HT1080 (cell line): ENCODE measurements around the gene PEX16. TPM values are rescaled to one million over a fixed set of nuclear protein-coding genes. Genes with fewer than 3 reads are reported as not detected.
A peak's percentile ranks its signal among the peaks of the same experiment; 100 is the strongest.

Experiments
- DNase-seq: peaks from one replicate; pipeline ENCODE4 v3.0.0-alpha.2; 2015; ENCODE audit warnings: low read depth
- polyA plus RNA-seq, 2 experiments: library from polyadenylated mRNA; depleted of rRNA; stranded (reverse); fragments of >200 nt; gene quantifications; 2 replicates each; pipeline ENCODE4 v1.2.3, GENCODE V29; 2015
- total RNA-seq: library from RNA; depleted of rRNA; stranded (reverse); fragments of >200 nt; shearing (Covaris generic); gene quantifications from 2 replicates; pipeline ENCODE4 v1.2.3, GENCODE V29; 2014; rRNA removed

Gene PEX16
- 37.3 and 46.0 TPM in 2 replicates for total RNA-seq
- 26.5 and 30.3 TPM in 2 replicates for polyA plus RNA-seq (2015; cell fraction: cytosol; rRNA removed)
- 32.1 and 34.7 TPM in 2 replicates for polyA plus RNA-seq (2015; cell fraction: nucleus; rRNA removed)

DNA sequence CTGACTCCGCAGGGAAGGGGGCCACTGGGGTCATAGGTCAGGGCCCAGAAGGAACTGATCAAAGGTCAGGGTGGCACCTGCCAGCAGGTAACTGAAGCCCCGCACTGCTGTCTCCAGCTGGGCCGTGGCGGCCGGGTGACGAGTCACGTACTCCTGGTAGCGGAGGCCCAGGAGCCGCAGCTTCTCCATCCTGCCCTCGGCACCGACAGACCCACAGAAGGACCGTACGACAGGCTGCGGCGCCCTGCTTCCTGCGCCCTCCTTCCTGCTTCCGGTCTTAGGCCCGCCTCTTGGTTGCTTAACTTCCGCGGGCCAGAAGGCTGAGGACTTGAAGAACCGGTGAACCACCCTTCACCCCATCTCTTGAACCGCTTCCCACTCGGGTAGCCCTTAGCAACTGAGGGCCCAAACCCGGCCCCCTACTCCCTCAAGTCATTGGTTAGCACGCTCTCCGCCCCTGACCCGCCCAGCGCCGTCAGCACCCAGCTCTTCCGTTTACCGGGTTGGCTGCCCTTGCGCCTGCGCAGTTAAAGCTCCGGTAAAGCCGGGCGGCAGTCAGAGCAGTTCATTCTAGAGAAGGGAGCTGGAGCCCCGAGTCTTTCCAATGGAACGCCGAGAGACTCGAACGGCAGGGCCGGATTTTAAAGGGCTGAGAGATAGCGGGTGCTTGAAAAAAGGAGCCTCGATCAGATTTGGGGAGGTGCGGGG, at the start of gene PEX16:
PEX16 (minus strand) TSS at position 255 of the 708 bp plus-strand sequence; CDS start at position 189, 66 bp downstream.
- peak; percentile 99 for DNase-seq

DNA sequence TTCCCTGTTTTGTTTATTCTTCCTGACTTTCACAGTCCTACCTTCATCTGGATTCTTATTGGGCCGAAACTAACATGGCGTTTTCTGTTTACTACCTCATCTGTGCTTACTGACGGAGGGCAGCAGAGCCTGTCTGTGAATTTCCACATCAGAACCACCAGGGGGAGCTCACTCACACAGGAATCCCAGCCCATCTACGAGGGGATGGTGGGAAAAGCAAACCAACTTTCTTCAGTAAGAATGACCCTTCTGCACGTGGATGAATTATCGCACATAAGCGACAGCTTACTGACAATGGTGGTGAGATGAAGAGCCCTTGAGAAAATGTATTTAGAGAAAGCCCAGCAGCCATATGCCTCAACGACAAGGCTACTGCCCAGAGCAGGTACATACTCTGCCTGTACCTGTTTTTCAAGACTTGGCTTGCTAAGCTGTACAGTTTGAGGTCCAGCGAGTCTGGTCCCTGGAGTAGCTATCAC, 47.3 kb upstream of the PEX16 start:
- DNase-seq, result peak; percentile 78

GRCh38 chr11:45961751-45962240, 44.1 kb upstream of the PEX16 start:
- no peak for DNase-seq

DNA sequence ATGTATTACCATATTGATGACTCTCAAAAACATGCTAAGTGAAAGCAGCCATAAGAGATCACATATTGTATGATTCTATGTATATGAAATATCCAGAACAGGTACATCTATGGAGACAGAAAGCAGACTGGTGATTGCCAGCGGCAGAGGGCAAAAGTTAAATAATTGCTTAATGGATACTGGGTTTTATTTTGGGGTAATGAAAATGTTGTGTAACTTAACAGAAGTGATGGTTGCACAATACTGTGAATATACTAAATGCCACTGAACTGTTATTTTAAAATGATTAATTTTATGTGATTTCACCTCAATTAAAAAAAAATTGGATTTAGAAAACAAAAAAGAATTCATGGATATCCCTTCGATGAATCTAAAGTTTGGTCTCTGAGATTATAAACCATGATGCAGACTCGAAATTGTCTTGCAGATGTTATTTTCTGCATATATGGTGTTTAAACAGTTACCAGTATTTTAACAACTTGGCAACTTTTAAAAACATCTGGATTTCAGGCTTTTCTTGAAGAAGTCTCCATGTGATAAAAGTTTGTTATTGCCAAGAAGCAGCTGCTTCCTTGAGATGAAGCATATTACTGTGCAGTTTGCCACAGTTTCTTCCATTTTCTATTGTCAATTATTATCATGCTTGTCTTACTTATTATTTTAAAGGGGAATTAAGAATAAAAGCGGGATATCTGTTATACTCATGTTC, 42.9 kb upstream of the PEX16 start:
- DNase-seq, result no peak

- DNase-seq, result no peak
Observed at GRCh38 chr11:45959851-45960250, 42.2 kb upstream of the PEX16 start.

- no peak for DNase-seq
Observed at GRCh38 chr11:45949992-45950407, 32.3 kb upstream of the PEX16 start.

- DNase-seq, result no peak
Observed at GRCh38 chr11:45948356-45948755, 30.7 kb upstream of the PEX16 start.

DNA sequence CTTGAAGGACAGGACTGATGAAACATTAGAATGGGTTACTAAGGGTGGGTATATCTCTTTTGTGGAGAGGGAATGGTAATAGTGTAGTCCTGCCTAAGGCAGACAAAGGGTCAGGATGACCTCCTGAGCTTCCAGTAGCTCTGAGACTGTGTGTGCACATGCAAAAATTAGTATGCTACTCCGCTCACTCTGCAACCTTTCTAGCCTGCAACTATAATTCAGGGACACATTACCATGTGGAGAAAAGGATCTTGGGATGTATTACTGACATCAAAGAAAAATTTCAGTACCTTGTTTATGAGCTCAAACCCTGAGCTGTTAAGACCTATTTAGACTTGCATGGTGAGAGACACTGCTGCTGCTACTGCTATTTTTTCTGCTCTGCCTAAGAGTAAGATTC, 30.2 kb upstream of the PEX16 start:
- no peak for DNase-seq

- no peak for DNase-seq
Observed at GRCh38 chr11:45945397-45945999, 27.8 kb upstream of the PEX16 start.

- DNase-seq, result no peak
Observed at GRCh38 chr11:45942381-45942780, 24.7 kb upstream of the PEX16 start.

- no peak for DNase-seq
Observed at GRCh38 chr11:45941285-45941684, 23.6 kb upstream of the PEX16 start.

GRCh38 chr11:45939836-45940235, 22.2 kb upstream of the PEX16 start:
- no peak for DNase-seq

DNA sequence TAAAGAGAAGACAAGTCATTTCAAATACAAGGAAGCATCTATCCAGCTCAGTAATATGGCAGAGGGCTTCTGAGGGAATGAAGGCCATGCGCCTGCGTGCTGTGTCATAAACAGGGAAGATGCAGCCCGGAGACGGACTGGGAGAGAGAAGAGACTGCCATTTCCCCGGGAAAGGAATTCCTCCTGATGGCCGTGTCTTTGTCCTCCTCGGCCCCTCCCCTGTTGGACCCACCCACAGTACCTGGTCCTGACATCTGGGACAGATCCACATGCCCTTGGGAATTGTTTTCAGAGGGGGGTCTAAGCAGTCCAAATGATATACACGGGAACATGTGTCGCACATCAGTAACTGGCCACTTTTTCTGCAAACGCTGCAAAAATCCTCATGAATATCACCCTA, 20.2 kb upstream of the PEX16 start:
- no peak for DNase-seq

GRCh38 chr11:45936511-45937054, 18.9 kb upstream of the PEX16 start:
- DNase-seq, result no peak

DNA sequence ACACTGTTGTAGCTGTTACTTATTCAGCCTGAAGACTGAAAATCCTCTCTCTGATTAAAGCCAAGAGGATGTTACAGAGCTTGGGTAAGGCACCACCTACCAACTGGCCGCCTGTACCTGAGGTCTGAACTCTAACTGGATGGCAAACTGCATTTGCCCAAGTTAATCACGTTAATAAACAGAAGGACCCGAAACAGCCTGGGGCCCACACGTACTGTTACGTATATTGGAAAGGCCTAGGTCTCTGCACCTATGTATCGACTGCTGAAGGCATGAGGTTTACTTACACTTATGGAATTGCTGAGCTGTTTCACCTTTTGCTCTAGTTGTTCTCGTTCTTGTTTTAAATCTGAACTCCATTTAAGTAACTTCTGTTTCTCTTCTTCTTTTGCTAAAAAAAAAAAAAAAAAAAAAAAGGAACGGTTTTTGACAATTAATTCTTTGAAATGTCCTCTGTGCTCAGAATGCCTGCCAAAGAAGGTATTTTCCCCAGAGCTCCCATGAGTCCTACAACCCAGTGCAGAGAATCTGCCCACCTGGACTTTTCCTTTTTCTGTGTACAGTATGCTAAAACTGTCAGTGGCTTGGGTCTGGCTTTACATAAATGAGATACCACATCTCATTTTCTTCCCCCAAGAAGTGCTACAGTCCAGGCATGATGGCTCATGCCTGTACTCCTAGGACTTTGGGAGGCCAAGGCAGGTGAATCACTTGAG, 17.8 kb upstream of the PEX16 start:
- DNase-seq, result no peak

DNA sequence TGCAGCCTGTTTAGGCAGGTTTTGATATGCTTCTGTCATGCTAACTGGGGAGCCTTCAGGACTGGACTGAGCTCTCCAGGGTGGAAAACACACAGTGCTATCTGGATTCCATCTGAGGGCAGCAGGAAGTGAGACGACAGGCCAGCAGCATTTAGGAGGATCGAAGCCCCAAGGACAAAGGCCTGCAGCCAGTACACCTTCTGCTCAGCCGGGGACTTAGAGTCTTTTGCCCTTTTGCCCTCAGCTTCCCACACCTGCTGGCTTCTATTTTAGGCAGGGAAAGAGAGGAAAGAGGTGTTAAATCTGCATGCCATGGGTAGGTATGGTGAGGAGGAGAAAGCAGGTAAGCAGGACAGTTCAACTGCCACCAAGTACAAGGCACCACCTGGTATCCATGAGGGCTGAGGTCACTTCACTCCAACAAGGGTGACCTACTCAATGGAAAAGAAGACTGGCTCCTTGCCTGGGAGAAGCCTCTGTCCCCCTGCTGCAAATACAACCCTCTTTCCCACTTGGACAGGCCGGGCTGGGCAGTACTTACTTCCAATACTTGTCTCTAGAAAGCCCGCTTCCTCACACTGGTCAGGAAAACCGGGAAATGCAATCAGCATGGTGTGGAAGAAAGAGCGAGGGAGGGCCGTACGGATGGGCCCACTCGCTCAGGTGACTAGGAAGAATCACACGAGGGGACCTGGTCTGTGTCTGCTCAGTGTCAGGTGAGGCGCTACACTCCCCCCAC, 17.1 kb upstream of the PEX16 start:
- no peak for DNase-seq

- no peak for DNase-seq
Observed at GRCh38 chr11:45933846-45934579, 16.3 kb upstream of the PEX16 start.

DNA sequence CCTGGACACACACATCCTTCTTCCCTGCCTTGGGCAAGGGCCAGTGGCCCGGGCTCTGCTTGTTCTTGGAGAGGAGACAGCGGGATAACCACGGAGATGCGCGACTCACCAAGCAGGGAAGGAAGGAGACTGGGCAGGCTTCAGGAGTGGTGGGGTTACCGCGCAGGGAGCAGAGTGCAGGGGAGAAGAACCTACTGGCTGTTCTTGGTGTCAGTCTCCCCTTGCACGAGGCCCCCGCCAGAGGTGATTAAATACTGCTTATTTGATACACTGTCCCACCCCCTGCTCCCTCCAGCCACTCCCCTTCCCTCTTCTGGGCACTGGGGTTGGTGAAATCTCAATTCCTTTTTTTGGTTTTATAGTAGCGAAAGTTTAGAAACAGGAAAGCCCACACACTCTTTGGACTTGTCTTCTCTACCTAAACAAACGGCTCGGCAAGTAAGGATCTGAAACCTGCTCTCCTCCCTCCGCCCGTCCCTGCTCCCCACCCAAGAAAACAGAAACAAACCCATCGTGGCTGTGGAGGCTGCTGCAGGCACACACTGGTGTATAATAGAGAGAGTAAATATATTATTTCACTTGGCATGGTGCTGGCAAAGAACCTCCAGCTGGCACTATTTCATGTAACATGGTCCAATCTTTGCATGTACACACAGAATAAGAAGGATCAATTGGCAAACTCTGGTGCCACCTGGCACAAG, 15.6 kb upstream of the PEX16 start:
- peak; percentile 69 for DNase-seq

GRCh38 chr11:45932217-45932616, 14.5 kb upstream of the PEX16 start:
- DNase-seq, result no peak
